Measurements from ENCODE around the gene MYO1D.

- TF ChIP-seq POLR2A (IDR thresholded peaks at IDR 0.05), result no peak
- TF ChIP-seq CTCF (IDR thresholded peaks at IDR 0.05), result no peak
These were observed 312.6 kb downstream of the MYO1D start for GRCh38 chr17:32564325-32564724.

Measured in adrenal gland (tissue), 5 donors.